Lung (tissue), 12 donors: ENCODE measurements around the gene ZNF618. TPM values are rescaled to one million over a fixed set of nuclear protein-coding genes. Genes with fewer than 3 reads are reported as not detected.
A peak's percentile ranks its signal among the peaks of the same experiment; 100 is the strongest.

Experiments used
- ATAC-seq: fragments of 200-7000 bp; cut with Tn5 transposase; one replicate; pipeline ENCODE4 v1.9.1; 2020; ENCODE audit warnings: moderate number of reproducible peaks; ENCODE audit not compliant: insufficient read depth, low FRiP score
- DNase-seq, 3 donors: peaks; one replicate each; pipeline ENCODE4 v3.0.0-alpha.2; 2013 to 2017
- H3K27ac ChIP-seq, 2 donors: one replicate each; pipeline ENCODE4 v1.5.1; 2013; ENCODE audit warnings: mild to moderate bottlenecking in 2 of 2, moderate library complexity in 2 of 2, control low read depth in 1 of 2, inconsistent platforms in 1 of 2, low read depth in 1 of 2, low read length in 1 of 2
- H3K27me3 ChIP-seq, 3 donors: one replicate each; pipeline ENCODE4 v1.5.1; 2013; ENCODE audit warnings: low read length in 2 of 3; ENCODE audit not compliant: control insufficient read depth in 3 of 3, insufficient read depth in 3 of 3
- H3K36me3 ChIP-seq, 4 donors: one replicate each; pipeline ENCODE4 v1.5.1; 2013; ENCODE audit warnings: low read length in 4 of 4, mild to moderate bottlenecking in 1 of 4, moderate library complexity in 1 of 4; ENCODE audit not compliant: control insufficient read depth in 4 of 4, insufficient read depth in 4 of 4
- H3K4me1 ChIP-seq, 5 donors: one replicate each; pipeline ENCODE4 v1.5.1; 2013; ENCODE audit warnings: low read length in 5 of 5, mild to moderate bottlenecking in 2 of 5, moderate library complexity in 1 of 5; ENCODE audit not compliant: control insufficient read depth in 5 of 5, insufficient read depth in 5 of 5
- H3K4me3 ChIP-seq: one replicate; pipeline ENCODE4 v1.5.1; 2013; ENCODE audit warnings: mild to moderate bottlenecking, control low read depth, moderate library complexity
- H3K9ac ChIP-seq, 2 donors: one replicate each; pipeline ENCODE4 v1.5.1; 2013; ENCODE audit warnings: low read length in 2 of 2, control low read depth in 1 of 2; ENCODE audit not compliant: insufficient read depth in 1 of 2
- H3K9me3 ChIP-seq, 4 donors: one replicate each; pipeline ENCODE4 v1.5.1; 2013; ENCODE audit warnings: low read length in 3 of 4, mild to moderate bottlenecking in 1 of 4, moderate library complexity in 1 of 4; ENCODE audit not compliant: control insufficient read depth in 4 of 4, insufficient read depth in 3 of 4
- WGBS, 2 donors: extraction: QIAGEN DNeasy Blood & Tissue Kit; methylation state at CpG; one replicate each; pipeline ENCODE4 v1.1.7; 2013; 5-methylcytosine and 5-hydroxymethylcytosine counted together
- polyA plus RNA-seq, 2 donors: library from polyadenylated mRNA; stranded (reverse); fragments of 200-250 nt; gene quantifications; one replicate each; pipeline ENCODE4 v1.2.1, GENCODE V29; 2013
- total RNA-seq, 2 donors: library from RNA; depleted of rRNA in 1 of 2; stranded (reverse); fragments of >200 nt in 1 of 2; gene quantifications; one replicate each; pipeline ENCODE4 v1.2.1, GENCODE V29; 2014 to 2021
- TF ChIP-seq, protein P1 (sequence below): IDR thresholded peaks from 2 replicates; pipeline ENCODE4 v1.5.1; 2012; ENCODE audit warnings: mild to moderate bottlenecking; ENCODE audit errors: control extremely low read depth, extremely low read depth
- donor health status: control.
- donor health status: control.
- donor health status: Bipolar disorder and iron deficiency.
- donor health status: healthy.
- donor health status: DM: yes; HTN: yes; CAD: no.

The ZNF618 gene
- total and polyA plus RNA-seq, 4 donors = 1.6 to 16.3 (median 6.0) TPM

- H3K27ac ChIP-seq = no peak overlapping the region
- peaks cover 0 to 34% (median 19%) of the 10 kb centered on the region in 4 donors for H3K36me3 ChIP-seq
- H3K27me3 ChIP-seq = no peaks in the 10 kb centered on the region
- H3K9me3 ChIP-seq = no peaks in the 10 kb centered on the region
- no peak overlapping the region for H3K9ac ChIP-seq
- 82 to 91% methylated on average over 7 of the region's 7 CpGs for WGBS, 2 donors
- peaks cover 0 to 11% (median 3%) of the 10 kb centered on the region in 5 donors for H3K4me1 ChIP-seq
- TF ChIP-seq, protein P1, sequence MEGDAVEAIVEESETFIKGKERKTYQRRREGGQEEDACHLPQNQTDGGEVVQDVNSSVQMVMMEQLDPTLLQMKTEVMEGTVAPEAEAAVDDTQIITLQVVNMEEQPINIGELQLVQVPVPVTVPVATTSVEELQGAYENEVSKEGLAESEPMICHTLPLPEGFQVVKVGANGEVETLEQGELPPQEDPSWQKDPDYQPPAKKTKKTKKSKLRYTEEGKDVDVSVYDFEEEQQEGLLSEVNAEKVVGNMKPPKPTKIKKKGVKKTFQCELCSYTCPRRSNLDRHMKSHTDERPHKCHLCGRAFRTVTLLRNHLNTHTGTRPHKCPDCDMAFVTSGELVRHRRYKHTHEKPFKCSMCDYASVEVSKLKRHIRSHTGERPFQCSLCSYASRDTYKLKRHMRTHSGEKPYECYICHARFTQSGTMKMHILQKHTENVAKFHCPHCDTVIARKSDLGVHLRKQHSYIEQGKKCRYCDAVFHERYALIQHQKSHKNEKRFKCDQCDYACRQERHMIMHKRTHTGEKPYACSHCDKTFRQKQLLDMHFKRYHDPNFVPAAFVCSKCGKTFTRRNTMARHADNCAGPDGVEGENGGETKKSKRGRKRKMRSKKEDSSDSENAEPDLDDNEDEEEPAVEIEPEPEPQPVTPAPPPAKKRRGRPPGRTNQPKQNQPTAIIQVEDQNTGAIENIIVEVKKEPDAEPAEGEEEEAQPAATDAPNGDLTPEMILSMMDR = no peak
- ATAC-seq = no peak
- DNase-seq = no peak
- no peak overlapping the region for H3K4me3 ChIP-seq
These were observed 127.2 kb downstream of the ZNF618 start for GRCh38 chr9:114003351-114003750.

- Histone ChIP-seq H3K9me3 (no peaks in the 10 kb centered on the region), H3K27me3 (no peaks in the 10 kb centered on the region), H3K9ac (no peak overlapping the region), H3K4me1 (peaks cover 0 to 11% (median 4%) of the 10 kb centered on the region in 5 donors), H3K27ac (peak overlapping the region in 1 of 2 donors; percentile 49), H3K4me3 (no peak overlapping the region), H3K36me3 (peaks cover 0 to 37% (median 22%) of the 10 kb centered on the region in 4 donors)
- ATAC-seq = no peak
- TF ChIP-seq, protein P1 = no peak
- WGBS, 2 donors = 22 to 32% methylated on average over 5 of the region's 5 CpGs
- DNase-seq = peak in 1 of 3 donors; percentile 16
These were observed 127.6 kb downstream of the ZNF618 start for GRCh38 chr9:114003758-114004157.

DNA sequence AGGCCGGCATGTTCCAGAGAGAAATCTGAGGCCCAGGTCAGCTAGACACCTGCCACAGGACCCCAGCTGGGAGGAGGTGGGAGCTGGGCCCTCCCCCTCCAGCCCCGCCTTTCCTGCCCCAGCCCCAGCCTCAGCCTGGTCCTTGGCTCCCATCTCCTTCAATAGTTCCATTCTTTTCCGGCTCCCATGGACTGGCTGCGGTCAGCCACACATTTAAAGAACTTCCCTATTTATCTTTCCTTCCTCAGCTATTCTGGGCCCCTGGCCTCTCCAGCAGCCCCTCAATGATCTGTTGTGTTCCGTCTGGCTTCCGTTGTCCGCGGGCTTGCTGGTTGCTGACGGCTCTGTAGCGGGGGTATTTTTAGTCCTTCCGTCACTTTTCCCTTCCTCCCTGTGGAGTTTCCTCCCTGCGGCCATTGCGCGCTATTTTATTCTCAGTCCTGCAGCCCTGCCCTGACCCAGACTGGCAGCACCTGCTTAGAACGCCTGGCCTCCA, 128.2 kb downstream of the ZNF618 start:
- Histone ChIP-seq H3K36me3 (peaks cover 0 to 41% (median 23%) of the 10 kb centered on the region in 4 donors), H3K4me1 (peaks cover 0 to 11% (median 7%) of the 10 kb centered on the region in 5 donors), H3K27me3 (no peaks in the 10 kb centered on the region), H3K27ac (peak overlapping the region in 1 of 2 donors; percentile 49), H3K9ac (no peak overlapping the region), H3K4me3 (no peak overlapping the region), H3K9me3 (no peaks in the 10 kb centered on the region)
- ATAC-seq (no peak), DNase-seq (peak; percentile 62 to 78 (median 64))
- TF ChIP-seq, protein P1 = no peak
- WGBS, 2 donors = 15 to 48% methylated on average over 15 of the region's 15 CpGs
